Measurements from ENCODE around the gene TBX2.
"Not testable (repeated sequence)": the region's sequence is repeated elsewhere in the genome, so short reads cannot be mapped to it uniquely, and the experiment has no call there.

TBX2 gene

DNA sequence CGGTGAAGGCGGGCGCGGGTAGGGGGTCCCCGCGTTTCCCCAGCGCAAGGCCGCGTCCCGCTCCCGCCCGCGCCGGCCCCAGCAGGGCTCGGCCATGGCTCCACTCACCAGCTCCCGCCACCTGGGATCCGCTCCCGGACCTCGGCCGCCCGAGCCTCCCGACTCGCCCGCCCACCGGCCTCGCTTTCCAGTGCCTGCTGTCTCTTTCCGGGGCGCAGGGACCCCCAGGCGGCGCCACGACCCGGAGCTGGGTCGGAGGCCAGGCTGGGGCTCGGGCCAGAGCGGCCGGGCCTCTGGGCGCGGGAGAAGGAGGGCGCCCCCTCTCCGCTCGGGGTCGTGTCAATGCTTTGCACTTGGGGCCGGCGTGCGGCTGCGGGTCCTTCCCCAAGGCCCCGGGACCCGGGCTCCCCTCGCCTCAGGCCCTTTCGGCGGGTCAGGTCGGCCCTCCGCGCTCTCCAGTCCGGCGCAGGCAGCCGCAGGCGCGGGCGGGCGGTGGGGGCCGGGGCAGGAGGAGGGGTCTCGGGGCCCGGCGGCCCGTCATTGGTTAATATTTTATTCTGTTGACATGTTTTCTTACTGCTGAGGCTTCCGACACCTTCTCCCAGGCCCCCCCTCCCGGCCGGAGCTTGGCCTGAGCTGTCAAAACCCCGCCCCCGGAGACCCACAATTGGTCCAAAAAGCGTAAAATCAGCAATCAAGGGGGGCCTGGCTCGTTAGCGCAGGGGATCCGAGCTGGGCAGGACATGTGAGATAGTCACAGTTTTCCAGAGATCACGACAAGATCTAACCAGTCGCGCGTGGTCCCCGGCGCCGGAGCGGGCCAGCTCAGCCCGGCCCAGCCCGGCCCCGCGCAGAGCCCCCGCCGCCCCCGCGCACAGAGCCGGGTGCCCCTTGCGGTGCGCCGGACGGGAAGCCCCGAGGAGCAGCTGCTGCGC is at the start of gene TBX2:
TSS of gene TBX2 (plus strand) at position 713 of the 935 bp plus-strand sequence. CDS start 334 bp downstream, outside the sequence.
- FAIRE-seq (no peak), DNase-seq (ENCODE audit: low spot score) (peak; percentile 80)

DNA sequence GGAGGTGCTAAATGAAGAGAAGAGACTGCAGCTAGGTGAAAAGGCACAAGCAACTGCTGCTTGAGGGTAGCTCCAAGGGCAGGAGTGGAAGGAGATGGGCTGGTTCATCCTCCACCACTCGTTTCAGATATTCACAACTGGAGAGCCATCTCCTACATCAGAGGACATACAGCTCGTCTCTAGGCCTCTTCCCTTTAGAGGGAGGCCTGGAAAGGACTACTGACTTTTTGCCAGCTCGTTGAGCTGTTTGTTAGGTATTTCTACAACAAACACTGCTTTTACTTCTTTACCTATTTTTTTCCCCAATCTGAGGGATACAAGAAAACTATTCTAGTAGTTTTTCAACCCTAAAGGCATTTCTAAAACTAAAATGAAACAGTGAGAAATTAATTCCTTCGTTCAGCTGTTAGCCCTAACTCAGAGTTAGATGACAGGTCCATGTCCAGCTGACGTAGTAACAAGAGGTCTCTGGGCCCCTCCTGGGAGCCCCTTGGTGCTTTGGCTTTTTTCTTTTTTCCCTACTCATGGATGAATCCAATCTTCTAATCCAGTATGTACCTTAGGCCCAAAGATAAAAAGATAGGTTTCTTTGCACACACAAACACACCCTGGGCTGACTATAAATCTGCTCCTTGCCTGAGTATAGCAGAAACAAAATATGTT is 47.8 kb upstream of the TBX2 start:
- DNase-seq (ENCODE audit: low spot score): no peak

DNA sequence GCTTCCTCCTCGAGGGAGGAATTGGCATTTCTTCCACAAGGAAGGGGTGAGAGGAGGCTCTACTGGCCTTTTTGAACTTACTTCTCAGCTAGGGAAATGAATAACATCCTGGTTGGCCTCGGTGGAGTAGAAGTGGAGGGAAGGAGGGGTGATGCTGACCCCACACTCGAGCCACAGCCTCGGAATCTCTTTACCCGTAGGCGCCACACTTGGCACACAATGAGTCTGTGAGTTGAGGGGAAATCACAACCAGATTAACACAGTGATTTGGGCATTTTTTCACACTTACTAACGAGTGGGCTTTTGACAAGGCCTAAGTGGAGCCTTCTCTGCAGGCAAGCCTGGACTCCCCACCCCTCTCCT is 47.3 kb upstream of the TBX2 start:
- no peak for DNase-seq (ENCODE audit: low spot score)
- FAIRE-seq: no peak

More for the DNA sequence above, 47.8 kb upstream of the TBX2 start:
- no peak for FAIRE-seq

DNA sequence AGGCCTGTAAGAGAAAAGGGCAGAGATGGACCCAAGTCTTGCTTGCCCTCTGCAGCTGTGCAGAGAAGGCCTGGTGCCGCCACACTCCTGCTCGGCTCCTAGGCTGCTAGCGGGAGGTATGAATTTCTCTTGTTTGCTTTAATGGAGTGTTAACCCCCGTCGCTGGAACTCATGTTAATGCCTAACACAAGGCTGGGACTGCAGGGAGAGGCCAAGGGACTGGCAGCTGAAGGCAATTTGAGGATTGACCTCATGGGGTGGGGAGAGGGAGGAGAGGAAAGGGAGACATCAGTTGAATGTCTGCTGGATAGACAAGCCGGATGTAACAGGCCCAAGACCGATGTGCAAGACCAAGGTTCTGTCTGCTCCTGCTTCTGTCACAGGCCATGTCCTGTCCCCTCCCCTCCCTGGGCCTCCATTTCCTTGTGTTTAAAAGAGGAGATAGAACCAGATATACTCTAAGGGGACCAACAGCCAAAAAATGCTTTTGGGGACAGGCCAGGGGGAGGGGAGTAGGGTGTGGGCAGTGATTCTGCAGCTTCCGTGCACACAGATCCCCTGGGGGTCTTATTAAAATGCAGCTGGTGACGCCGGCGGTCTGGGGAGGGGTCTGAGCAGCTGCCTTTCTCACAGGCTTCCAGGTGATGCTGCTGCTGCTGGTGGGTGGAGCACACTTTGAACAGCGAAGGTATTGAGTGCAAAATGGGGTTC is 46.7 kb upstream of the TBX2 start:
- FAIRE-seq (no peak), DNase-seq (ENCODE audit: low spot score) (no peak)

DNA sequence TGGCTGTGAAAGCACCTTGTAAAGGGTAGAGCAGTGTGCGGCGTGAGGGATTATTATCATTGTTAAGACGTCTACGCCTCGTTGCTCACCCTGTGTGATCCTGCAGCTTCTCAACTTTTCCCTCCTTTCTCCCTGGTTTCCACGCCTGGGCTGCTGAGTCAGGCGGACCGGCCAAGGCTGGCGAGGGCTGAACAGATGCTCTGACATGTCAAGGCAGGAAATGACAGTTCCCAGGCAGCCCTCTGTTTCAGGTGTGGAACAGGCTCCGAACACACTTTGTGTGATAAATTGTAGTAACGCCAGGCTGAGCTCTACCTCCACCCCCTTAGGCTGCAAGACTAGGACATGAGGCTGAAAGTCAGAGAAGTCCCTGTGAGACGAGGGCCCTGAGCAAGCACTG is 46.0 kb upstream of the TBX2 start:
- no peak for FAIRE-seq
- no peak for DNase-seq (ENCODE audit: low spot score)

DNA sequence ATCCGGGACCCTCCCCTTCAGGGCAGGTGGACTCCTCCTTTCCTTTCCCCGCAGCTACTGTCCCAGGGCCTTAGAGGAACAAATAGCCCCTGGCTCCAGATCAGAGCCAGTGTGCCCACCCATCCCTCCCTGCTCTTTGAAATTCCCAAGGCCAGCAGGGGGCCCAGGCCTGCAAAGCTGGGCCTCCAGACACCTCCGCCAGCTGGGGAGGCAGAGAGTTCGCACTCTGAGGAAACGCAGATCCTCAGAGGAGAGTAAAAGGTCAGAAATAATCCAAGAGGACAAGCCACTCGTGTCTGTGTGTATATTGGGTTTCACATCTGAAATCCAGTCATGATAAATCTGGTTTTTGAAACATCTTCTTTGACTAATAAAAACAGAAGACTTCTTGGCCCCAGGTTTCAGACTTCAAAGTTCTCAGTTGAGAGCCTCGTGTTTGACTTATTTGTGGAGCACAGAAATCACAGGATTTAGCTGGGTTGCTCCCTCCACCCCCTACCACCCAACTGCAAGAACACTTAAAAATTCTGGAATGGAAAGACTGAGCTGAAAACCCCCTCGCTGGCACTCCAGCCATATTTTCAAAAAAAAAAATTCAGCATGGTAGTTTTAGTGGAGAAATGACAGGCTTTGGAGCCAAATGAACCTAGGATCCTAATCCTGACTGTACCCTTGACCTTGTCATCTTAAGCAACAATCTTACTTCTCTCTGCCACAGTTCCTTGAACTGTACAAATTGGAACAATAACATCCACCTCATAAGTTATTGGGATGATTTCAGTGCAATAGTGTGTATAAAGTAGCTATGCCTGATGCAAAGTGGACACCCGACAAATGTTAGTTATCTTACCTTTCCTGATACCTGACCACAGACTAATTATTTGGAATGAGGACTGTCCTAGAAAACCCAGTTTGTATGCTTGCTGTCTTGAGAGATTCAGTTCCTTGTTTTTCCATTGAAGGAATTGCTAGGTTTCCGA is 44.5 kb upstream of the TBX2 start:
- DNase-seq (ENCODE audit: low spot score) (no peak), FAIRE-seq (no peak)

DNA sequence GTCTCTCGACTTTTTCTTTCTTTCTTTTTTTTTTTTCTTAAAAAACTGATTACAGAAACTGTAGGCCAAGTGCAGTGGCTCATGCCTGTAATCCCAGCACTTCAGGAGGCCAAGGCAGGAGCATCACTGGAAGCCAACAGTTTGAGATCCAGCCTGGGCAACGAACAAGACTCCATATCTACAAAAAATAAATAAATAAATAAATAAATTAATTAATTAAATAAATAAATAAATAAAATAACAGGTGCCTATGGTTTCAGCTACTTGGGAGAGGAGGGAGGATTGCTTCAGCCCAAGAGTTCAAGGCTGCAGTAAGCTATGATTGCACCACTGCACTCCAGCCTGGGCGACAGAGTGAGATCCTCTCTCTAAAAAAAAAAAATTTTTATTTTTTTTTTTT is 42.6 kb upstream of the TBX2 start:
- FAIRE-seq; DNase-seq (ENCODE audit: low spot score): not testable (repeated sequence)

DNA sequence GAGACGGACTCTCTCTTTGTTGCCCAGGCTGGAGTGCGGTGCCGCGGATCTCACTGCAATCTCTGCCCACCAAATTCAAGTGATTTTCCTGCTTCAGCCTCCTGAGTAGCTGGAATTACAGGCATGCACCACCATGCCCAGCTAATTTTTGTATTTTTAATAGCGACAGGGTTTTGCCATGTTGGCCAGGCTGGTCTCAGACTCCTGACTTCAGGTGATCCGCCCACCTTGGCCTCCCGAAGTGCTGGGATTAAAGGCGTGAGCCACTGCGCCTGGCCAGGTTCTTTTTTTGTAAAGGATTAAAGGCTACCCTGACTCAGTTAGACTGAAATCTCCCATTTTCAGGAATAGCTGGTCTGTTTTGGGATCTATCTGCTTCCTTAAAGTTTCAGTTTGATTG is 40.1 kb upstream of the TBX2 start:
- FAIRE-seq; DNase-seq (ENCODE audit: low spot score): not testable (repeated sequence)

DNA sequence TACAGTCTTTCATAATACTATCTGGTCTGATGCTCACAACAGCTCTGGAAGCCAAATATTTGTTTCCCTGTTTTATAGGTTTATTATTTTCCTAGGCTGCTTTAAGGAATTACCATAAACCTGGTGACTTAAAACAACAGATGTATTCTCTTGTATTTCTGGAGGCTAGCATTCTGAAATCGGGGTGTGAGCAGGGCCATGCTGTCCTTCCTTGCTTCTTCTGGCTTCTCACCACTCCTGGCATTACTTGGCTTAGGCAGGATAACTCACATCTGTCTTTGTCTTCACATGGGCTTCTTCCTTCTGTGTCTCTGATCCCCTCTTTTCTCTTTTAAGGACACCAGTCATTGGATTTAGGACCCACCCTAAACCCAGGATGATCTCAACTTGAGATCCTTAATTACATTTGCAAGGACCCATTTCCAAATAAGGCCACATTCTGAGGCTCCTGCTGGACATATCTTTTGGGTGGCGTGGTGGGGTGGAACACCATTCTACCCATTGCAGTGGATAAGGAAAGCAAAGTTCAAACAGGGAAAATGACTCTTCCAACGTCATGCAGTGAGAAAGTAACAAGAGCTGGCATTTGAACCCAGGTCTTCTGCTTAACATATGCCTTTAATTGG is 39.2 kb upstream of the TBX2 start:
- DNase-seq (ENCODE audit: low spot score) (no peak), FAIRE-seq (no peak)

DNA sequence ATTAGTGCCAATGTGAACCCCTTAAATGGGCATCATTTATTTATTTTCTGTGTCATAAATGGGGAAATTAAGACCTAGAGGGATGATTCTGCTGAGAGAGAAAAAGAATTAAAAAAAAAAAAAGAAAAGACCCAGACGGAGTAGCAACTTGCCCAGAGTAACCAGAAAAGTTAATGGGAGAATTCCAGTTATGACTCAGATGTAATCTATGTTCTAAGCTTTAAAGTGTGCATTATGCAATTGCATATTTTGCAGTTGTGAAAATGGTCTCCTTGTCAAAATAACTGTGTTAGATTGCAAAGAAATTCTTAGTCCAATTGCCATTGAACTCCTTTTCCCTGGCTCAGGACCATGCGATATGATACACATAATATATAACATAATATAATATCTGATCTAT is 38.6 kb upstream of the TBX2 start:
- DNase-seq (ENCODE audit: low spot score): peak; percentile 40
- FAIRE-seq: peak; percentile 61

DNA sequence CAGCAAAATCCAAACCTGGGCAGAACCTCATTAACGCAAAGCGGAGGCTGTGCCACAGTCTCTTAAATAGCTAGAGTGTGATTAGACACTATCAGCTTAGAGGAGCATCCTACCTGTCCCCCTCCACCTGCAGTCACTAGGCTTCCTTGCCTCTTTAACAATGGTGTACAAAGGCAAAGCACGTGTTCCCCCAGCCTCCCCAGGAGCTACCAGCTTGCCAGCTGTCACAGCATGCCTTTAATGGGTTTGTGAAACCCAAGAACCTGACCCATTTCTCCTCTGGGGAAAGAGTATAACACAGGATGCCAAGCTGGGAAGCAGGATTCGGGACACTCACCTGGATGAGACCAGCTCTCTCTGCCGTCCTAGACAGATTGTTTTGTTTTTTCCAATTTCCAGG is 37.2 kb upstream of the TBX2 start:
- FAIRE-seq (no peak), DNase-seq (ENCODE audit: low spot score) (no peak)

DNA sequence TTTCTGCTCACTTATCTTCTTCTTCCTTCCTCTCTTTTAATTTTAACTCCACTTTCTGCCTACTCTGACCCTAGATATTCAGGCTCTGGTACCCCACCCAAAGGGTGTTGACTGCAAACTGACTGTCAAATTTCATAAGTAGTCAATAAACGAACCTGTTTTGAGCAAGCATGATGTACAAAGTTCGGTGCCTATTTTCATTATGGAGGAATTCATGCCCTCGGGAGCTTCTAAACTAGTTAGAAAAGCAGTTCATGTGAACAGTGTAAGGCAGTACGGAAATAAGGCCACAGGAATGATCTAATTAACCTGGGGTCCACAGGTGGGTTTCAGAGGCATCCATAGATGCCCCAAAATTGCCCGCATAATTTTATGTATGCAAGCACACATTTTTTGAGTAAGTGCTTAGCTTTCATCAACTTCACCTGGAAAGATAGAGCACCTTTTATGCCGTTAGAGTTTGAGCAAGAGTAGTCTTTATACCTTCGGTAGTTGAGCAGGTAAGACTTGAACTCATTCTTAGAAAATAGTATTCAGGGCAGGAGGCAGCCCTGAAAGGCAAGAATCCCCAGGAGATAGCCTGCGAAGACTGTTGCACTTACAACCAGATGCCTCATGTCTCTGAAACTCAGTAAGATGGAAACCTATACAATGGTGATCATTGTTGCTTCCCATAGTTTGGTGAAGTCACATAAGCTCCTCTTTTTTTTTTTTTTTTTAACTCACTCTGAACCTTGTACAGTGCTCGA is 36.6 kb upstream of the TBX2 start:
- no peak for FAIRE-seq

DNA sequence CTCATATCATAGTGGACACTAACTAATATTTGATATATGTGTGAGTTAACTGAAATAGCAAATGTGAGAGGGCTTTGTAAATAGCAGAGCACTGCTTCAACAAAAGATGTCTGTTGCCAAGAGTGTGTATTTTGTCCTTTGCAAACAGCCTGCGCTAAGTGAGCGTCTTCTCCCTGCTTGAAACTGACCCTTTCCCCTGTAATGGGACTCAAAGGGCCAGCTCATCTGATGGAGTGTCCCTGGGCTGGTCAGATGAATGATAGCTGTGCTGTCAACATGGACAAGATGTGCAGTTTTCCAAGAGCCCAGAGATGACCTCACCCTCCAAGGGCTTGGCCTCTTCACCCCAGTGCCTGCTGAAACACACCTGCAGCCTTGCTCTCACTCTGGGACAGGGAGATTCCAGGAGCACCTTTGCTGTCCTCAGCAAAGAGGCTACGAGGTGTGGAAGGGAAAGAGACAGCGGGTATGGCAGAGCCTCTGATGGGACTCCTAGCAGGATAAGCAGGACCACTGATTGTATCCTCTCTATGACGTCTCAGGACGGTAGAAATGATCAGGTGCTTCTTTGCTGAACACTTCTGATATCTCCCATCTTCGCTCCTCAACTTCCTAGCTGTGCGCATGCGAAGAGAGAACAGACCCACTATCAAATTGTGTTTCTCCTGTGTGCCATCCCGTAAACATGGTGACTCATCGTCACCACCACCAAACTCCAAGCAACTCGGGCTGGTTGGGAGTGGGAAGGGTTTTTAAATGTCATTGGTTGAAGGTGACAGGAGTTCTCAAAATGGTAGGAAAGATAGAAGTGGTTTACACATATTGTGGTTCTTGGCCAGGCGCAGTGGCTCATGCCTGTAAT is 35.8 kb upstream of the TBX2 start:
- FAIRE-seq: no peak
- DNase-seq (ENCODE audit: low spot score): no peak

More for the DNA sequence above, 36.6 kb upstream of the TBX2 start:
- DNase-seq (ENCODE audit: low spot score): no peak

DNA sequence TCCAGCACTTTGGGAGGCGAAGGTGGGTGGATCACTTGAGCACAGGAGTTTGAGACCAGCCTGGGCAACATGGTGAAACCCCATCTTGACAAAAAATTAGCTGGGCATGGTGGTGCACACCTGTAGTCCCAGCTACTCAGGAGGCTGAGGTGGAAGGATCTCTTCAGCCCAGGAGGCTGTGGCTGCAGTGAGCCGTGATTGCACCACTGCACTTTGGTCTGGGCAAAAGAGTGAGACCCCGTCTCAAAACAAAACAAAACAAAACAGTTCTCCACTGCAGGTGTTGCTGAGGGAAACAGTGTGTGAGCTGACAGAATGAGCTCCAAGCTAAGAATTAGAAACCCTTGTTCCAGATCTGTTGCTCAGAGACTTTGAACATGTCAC is 35.2 kb upstream of the TBX2 start:
- DNase-seq (ENCODE audit: low spot score): no peak
- no peak for FAIRE-seq

DNA sequence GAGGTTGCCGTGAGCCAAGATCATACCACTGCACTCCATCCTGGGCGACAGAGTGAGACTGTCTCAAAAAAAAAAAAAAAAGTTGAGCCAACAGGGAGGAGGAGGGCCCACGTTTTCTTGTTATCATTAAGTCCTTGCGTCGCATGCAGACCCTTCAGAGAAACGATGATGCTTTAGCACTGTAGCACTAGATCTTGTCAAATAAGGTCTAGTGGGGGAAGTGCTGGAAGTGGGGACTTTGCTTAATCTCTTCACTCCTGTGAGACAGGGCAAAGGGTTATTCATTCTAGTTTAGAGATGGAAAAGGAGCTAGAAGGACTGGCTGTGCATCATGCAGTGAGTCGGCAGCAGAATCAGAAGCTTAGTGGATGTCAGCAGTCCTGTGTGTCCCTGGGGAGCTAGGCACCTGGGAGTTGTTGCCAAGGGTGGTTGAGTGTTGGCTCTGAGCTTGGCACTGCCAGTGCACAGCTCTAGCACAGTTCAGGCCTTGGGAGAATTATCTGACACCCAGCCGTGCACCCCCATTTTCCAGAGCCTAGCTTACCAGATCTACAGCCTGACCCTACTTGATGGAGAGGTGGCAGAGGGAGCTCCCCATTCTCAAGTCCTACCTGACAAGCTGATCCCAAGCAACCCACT is 33.4 kb upstream of the TBX2 start:
- DNase-seq (ENCODE audit: low spot score) (no peak), FAIRE-seq (no peak)

DNA sequence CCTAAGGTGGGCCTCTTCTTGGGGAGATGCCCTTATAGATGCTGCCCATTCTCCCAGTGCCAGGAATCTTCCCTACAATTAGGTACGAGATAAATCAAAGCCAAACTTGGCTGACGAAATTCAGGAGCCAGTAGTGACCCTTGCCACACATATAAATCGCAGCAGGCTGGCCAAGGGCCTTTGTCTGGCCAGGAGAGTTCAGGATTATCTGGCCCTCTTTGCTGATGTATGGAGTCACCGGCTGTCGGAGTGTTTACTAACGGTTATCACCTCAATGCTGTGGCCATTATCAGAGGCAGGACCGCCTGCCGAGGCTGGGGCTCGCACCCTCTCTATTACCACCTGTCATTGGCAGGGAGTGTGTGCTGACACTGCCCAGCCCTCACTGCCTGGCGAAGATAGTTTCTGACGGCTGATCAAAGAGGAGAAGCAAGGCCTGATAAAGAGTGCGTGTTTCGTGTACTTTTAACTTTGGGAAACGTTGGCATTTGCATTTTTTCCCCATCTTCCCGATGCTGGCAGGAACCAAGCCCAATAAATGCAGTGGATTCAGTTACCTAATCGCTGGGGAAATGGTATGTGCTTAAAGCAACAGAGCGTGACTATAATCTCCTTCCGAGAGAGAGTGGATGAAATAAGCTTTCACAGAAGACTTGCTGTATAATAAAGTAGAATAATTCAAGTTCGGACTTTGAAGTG is 32.8 kb upstream of the TBX2 start:
- FAIRE-seq: no peak

DNA sequence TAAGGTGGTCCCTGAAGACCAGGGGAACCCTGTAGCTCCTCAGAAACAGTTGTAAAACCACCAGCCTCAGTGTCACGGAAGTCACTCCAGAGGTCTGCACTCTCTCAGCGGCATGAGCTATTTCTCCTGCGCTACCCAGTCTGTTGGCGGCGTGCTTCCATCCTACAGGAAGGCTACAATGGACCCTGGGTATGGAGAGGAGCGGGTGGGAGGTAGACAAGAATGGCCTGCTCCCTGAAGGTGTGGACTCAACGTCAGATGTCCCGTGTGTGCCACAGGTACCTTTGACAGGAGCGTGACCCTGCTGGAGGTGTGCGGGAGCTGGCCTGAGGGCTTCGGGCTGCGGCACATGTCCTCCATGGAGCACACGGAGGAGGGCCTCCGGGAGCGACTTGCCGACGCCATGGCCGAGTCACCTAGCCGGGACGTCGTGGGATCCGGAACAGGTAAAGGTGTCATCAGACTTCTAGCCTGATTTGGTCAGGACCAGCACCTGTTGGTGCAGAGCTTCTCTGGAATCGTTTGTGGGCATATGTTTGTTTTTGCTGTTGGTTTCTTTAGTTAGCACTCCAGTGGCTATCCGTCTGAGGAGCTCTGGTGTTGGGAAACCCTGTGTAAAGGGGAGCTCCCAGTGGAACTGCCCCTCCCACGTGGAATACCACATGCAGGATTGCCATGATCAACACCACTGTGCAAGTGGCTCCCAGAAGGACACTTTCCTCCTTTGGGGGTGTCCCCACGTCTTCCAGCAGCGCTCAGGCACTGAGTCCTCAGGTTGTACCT is 31.4 kb upstream of the TBX2 start:
- FAIRE-seq (no peak), DNase-seq (ENCODE audit: low spot score) (no peak)

More for the DNA sequence above, 32.8 kb upstream of the TBX2 start:
- DNase-seq (ENCODE audit: low spot score): no peak

Data from RCC 7860 (cell line).